Effector memory CD4-positive, alpha-beta T cell (primary cell): ENCODE measurements around the gene MIA.
"Not testable (repeated sequence)": the region's sequence is repeated elsewhere in the genome, so short reads cannot be mapped to it uniquely, and the experiment has no call there.

Source experiments
- DNase-seq, 3 donors: peaks; one replicate each; pipeline ENCODE4 v3.0.0-alpha.2; 2020
- H3K27ac ChIP-seq: 2 replicates; pipeline ENCODE4 v1.7.0; 2013; ENCODE audit warnings: mild to moderate bottlenecking, low read length, moderate library complexity; ENCODE audit not compliant: insufficient read depth, poor library complexity, severe bottlenecking
- H3K27me3 ChIP-seq: replicated peaks from 2 replicates; pipeline ENCODE4 v1.7.0; 2013; ENCODE audit warnings: mild to moderate bottlenecking, low read length; ENCODE audit not compliant: insufficient read depth, control insufficient read depth, poor library complexity, severe bottlenecking
- H3K36me3 ChIP-seq: 2 replicates; pipeline ENCODE4 v1.7.0; 2013; ENCODE audit warnings: mild to moderate bottlenecking, low read length, moderate library complexity; ENCODE audit not compliant: control insufficient read depth, insufficient read depth
- H3K4me1 ChIP-seq: 2 replicates; pipeline ENCODE4 v1.7.0; 2013; ENCODE audit warnings: low read length, mild to moderate bottlenecking; ENCODE audit not compliant: control insufficient read depth, insufficient read depth, poor library complexity, severe bottlenecking
- H3K4me3 ChIP-seq: 2 replicates; pipeline ENCODE4 v1.7.0; 2013; ENCODE audit warnings: low read length, low read depth, mild to moderate bottlenecking; ENCODE audit not compliant: insufficient read depth, poor library complexity, severe bottlenecking
- H3K9me3 ChIP-seq: 2 replicates; pipeline ENCODE4 v1.7.0; 2013; ENCODE audit warnings: mild to moderate bottlenecking, low read length, moderate library complexity; ENCODE audit not compliant: control insufficient read depth

Gene MIA

GRCh38 chr19:40808497-40808896, 33.2 kb downstream of the MIA start:
- DNase-seq: no peak
- H3K27me3 ChIP-seq: no peaks in the 10 kb centered on the region
- H3K4me3 ChIP-seq: no peak overlapping the region
- H3K27ac ChIP-seq: peak overlapping the region; percentile 84
- H3K36me3 ChIP-seq: peaks cover 22% of the 10 kb centered on the region
- no peaks in the 10 kb centered on the region for H3K9me3 ChIP-seq
- peaks cover 75% of the 10 kb centered on the region for H3K4me1 ChIP-seq

- H3K9me3 ChIP-seq: no peaks in the 10 kb centered on the region
- no peak overlapping the region for H3K27ac ChIP-seq
- H3K27me3 ChIP-seq: no peaks in the 10 kb centered on the region
- H3K36me3 ChIP-seq: peaks cover 22% of the 10 kb centered on the region
- peaks cover 65% of the 10 kb centered on the region for H3K4me1 ChIP-seq
- H3K4me3 ChIP-seq: no peak overlapping the region
- DNase-seq: no peak
Measured at GRCh38 chr19:40809358-40810086, 34.2 kb downstream of the MIA start.

GRCh38 chr19:40810160-40810559, 34.8 kb downstream of the MIA start:
- H3K4me3 ChIP-seq: no peak overlapping the region

GRCh38 chr19:40810649-40811408, 35.5 kb downstream of the MIA start:
- not testable (repeated sequence) for H3K9me3 ChIP-seq, H3K27ac ChIP-seq, H3K27me3 ChIP-seq
- DNase-seq: peak; percentile 40 to 53 (median 46)
- Histone ChIP-seq H3K36me3 (peaks cover 22% of the 10 kb centered on the region), H3K4me1 (peaks cover 51% of the 10 kb centered on the region), H3K4me3 (peak overlapping the region; percentile 48)

More at GRCh38 chr19:40810160-40810559, 34.8 kb downstream of the MIA start:
- Histone ChIP-seq H3K27ac (no peak overlapping the region), H3K4me1 (peaks cover 58% of the 10 kb centered on the region), H3K27me3 (no peaks in the 10 kb centered on the region), H3K36me3 (peaks cover 22% of the 10 kb centered on the region), H3K9me3 (no peaks in the 10 kb centered on the region)
- no peak for DNase-seq

- no peaks in the 10 kb centered on the region for H3K9me3 ChIP-seq
- DNase-seq: no peak
- H3K4me3 ChIP-seq: peak overlapping the region; percentile 48
- no peaks in the 10 kb centered on the region for H3K27me3 ChIP-seq
- H3K27ac ChIP-seq: no peak overlapping the region
- H3K4me1 ChIP-seq: peaks cover 43% of the 10 kb centered on the region
- peaks cover 22% of the 10 kb centered on the region for H3K36me3 ChIP-seq
Measured at GRCh38 chr19:40811478-40812341, 36.4 kb downstream of the MIA start.

GRCh38 chr19:40812571-40812970, 37.2 kb downstream of the MIA start:
- H3K4me1 ChIP-seq: peaks cover 34% of the 10 kb centered on the region
- not testable (repeated sequence) for H3K27me3 ChIP-seq, H3K27ac ChIP-seq, H3K4me3 ChIP-seq, H3K9me3 ChIP-seq, DNase-seq
- peaks cover 19% of the 10 kb centered on the region for H3K36me3 ChIP-seq

- H3K9me3 ChIP-seq: no peaks in the 10 kb centered on the region
- H3K36me3 ChIP-seq: peaks cover 13% of the 10 kb centered on the region
- no peak overlapping the region for H3K4me3 ChIP-seq
- H3K27ac ChIP-seq: no peak overlapping the region
- DNase-seq: no peak
- no peaks in the 10 kb centered on the region for H3K27me3 ChIP-seq
- peaks cover 28% of the 10 kb centered on the region for H3K4me1 ChIP-seq
Measured at GRCh38 chr19:40813182-40813581, 37.9 kb downstream of the MIA start.

- Histone ChIP-seq H3K9me3 (no peaks in the 10 kb centered on the region), H3K27ac (no peak overlapping the region), H3K36me3 (no peaks in the 10 kb centered on the region), H3K4me3 (no peak overlapping the region), H3K27me3 (no peaks in the 10 kb centered on the region), H3K4me1 (peaks cover 24% of the 10 kb centered on the region)
- no peak for DNase-seq
Measured at GRCh38 chr19:40815223-40815622, 39.9 kb downstream of the MIA start.

GRCh38 chr19:40818480-40819399, 43.4 kb downstream of the MIA start:
- H3K36me3 ChIP-seq, H3K27me3 ChIP-seq, H3K9me3 ChIP-seq, H3K4me1 ChIP-seq: not testable (repeated sequence)
- peak overlapping the region; percentile 44 for H3K4me3 ChIP-seq
- peak overlapping the region; percentile 59 for H3K27ac ChIP-seq
- DNase-seq: peak; percentile 65 to 69 (median 67)
